Loucy (cell line): ENCODE measurements around the gene TMC3.

Experiments
- H2AFZ ChIP-seq: fragments of 200-600 bp; sonication (generic); 2 replicates; pipeline ENCODE4 v1.6.0; 2016; ENCODE audit warnings: antibody characterized with exemption, mild to moderate bottlenecking, low read length, moderate library complexity
- H3F3A ChIP-seq: fragments of 200-600 bp; 2 replicates; pipeline ENCODE4 v1.6.0; 2016; ENCODE audit warnings: antibody characterized with exemption, low read depth, mild to moderate bottlenecking
- H3K27me3 ChIP-seq: fragments of 200-600 bp; sonication (generic); 2 replicates; pipeline ENCODE4 v1.6.1; 2014; ENCODE audit warnings: low read length, mild to moderate bottlenecking; ENCODE audit not compliant: insufficient read depth, poor library complexity, severe bottlenecking
- H3K36me3 ChIP-seq: fragments of 200-600 bp; sonication (generic); 2 replicates; pipeline ENCODE4 v1.6.1; 2016; ENCODE audit warnings: low read length; ENCODE audit not compliant: insufficient read depth
- H3K4me1 ChIP-seq: fragments of 200-600 bp; sonication (generic); 2 replicates; pipeline ENCODE4 v1.5.1; 2014; ENCODE audit warnings: low read length, mild to moderate bottlenecking; ENCODE audit not compliant: insufficient read depth, poor library complexity, severe bottlenecking
- H3K4me2 ChIP-seq: fragments of 200-600 bp; sonication (generic); 2 replicates; pipeline ENCODE4 v1.6.0; 2014; ENCODE audit warnings: antibody characterized with exemption, low read length, low read depth, mild to moderate bottlenecking; ENCODE audit not compliant: poor library complexity, severe bottlenecking
- H3K4me3 ChIP-seq: fragments of 200-600 bp; sonication (generic); 2 replicates; pipeline ENCODE4 v1.5.1; 2014; ENCODE audit warnings: low read length, mild to moderate bottlenecking, mixed read lengths; ENCODE audit not compliant: poor library complexity, severe bottlenecking
- H3K79me2 ChIP-seq: fragments of 200-600 bp; sonication (generic); 2 replicates; pipeline ENCODE4 v1.6.1; 2014; ENCODE audit warnings: low read length; ENCODE audit not compliant: insufficient read depth
- H3K9ac ChIP-seq: fragments of 200-600 bp; sonication (generic); 2 replicates; pipeline ENCODE4 v1.6.0; 2014; ENCODE audit warnings: mild to moderate bottlenecking, low read depth, low read length, moderate library complexity; ENCODE audit not compliant: poor library complexity, severe bottlenecking
- H3K9me2 ChIP-seq: fragments of 200-600 bp; sonication (generic); replicated peaks from 2 replicates; pipeline ENCODE4 v1.6.1; 2016; ENCODE audit warnings: low read depth, low read length, mixed read lengths
- H3K9me3 ChIP-seq: fragments of 200-600 bp; sonication (generic); 2 replicates; pipeline ENCODE4 v1.6.1; 2014; ENCODE audit warnings: mild to moderate bottlenecking, antibody characterized with exemption, low read length, low read depth; ENCODE audit not compliant: insufficient read depth
- H4K20me1 ChIP-seq: fragments of 200-600 bp; sonication (generic); 2 replicates; pipeline ENCODE4 v1.6.0; 2014; ENCODE audit warnings: antibody characterized with exemption, low read length, mild to moderate bottlenecking; ENCODE audit not compliant: insufficient read depth, poor library complexity, severe bottlenecking
- EZH2phosphoT487 ChIP-seq: fragments of 200-600 bp; IDR thresholded peaks from 2 replicates; pipeline ENCODE4 v1.6.1; 2018; ENCODE audit warnings: antibody characterized with exemption, mild to moderate bottlenecking, moderate library complexity, borderline replicate concordance
- TF ChIP-seq, protein P1 (sequence below): fragments of 200-600 bp; sonication (generic); conservative IDR thresholded peaks from 2 replicates; pipeline ENCODE4 v1.5.1; 2014; ENCODE audit warnings: mild to moderate bottlenecking, antibody characterized with exemption, low read length

The TMC3 gene

DNA sequence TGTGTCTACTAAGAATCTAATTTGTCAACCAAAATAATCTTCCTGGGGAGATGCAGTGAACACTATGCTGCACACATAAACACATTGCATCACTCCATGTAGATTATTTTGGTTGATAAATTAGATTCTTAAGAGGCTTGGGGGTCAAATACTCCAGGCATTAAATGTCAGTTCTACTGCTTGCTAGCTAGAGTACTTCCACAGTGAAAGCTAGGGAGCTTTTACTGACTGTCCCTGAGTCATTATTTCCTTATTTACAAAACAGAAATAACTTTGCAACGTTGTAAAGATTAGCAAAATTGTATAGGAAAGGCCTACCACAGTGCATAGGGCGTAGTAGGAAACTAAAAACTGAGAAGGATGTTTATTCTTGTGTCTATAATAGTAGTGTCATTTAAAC is 12.9 kb upstream of the TMC3 start:
- H3K36me3 ChIP-seq = no peaks in the 10 kb centered on the region
- H3F3A ChIP-seq = no peaks in the 10 kb centered on the region
- no peak overlapping the region for H2AFZ ChIP-seq
- no peaks in the 10 kb centered on the region for H3K27me3 ChIP-seq
- H3K4me1 ChIP-seq = peaks cover 7% of the 10 kb centered on the region
- no peaks in the 10 kb centered on the region for H4K20me1 ChIP-seq
- no peak overlapping the region for H3K9ac ChIP-seq
- no peaks in the 10 kb centered on the region for H3K79me2 ChIP-seq
- H3K4me3 ChIP-seq = no peak overlapping the region
- H3K4me2 ChIP-seq = no peak overlapping the region
- TF ChIP-seq, protein P1, sequence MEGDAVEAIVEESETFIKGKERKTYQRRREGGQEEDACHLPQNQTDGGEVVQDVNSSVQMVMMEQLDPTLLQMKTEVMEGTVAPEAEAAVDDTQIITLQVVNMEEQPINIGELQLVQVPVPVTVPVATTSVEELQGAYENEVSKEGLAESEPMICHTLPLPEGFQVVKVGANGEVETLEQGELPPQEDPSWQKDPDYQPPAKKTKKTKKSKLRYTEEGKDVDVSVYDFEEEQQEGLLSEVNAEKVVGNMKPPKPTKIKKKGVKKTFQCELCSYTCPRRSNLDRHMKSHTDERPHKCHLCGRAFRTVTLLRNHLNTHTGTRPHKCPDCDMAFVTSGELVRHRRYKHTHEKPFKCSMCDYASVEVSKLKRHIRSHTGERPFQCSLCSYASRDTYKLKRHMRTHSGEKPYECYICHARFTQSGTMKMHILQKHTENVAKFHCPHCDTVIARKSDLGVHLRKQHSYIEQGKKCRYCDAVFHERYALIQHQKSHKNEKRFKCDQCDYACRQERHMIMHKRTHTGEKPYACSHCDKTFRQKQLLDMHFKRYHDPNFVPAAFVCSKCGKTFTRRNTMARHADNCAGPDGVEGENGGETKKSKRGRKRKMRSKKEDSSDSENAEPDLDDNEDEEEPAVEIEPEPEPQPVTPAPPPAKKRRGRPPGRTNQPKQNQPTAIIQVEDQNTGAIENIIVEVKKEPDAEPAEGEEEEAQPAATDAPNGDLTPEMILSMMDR = no peak
- TF ChIP-seq EZH2phosphoT487 = no peak
- H3K9me2 ChIP-seq = no peaks in the 10 kb centered on the region
- H3K9me3 ChIP-seq = 0 out of 2 replicates have a peak, but pooled peaks cover 4% of the 10 kb centered on the region

DNA sequence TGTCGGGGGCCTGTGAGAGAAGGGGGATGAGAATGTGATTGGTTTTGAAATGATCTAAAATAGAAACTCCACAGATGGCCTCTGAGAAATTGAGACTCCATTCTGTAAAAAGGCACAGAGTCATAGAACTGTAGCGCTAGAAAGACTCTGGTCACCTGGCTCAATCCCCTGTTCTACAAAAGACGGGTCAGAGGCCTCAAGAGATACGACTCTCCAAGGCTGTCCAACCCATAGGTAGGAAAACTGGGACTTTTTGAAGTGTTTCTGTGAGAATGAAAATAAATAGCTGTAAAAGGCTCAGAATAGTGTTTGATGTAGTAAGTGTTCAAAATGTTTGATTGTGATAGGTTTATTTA is 11.7 kb upstream of the TMC3 start:
- TF ChIP-seq, protein P1 = no peak
- no peak for TF ChIP-seq EZH2phosphoT487

GRCh38 chr15:81384891-81385720 is 11.1 kb upstream of the TMC3 start:
- no peaks in the 10 kb centered on the region for H3K9me2 ChIP-seq
- H3K4me3 ChIP-seq = no peak overlapping the region
- H3K4me1 ChIP-seq = peaks cover 7% of the 10 kb centered on the region
- H3F3A ChIP-seq = no peaks in the 10 kb centered on the region
- H3K4me2 ChIP-seq = no peak overlapping the region
- H3K27me3 ChIP-seq = no peaks in the 10 kb centered on the region
- no peaks in the 10 kb centered on the region for H4K20me1 ChIP-seq
- no peak overlapping the region for H2AFZ ChIP-seq
- H3K9me3 ChIP-seq = 0 out of 2 replicates have a peak, but pooled peaks cover 4% of the 10 kb centered on the region
- no peaks in the 10 kb centered on the region for H3K79me2 ChIP-seq
- no peak overlapping the region for H3K9ac ChIP-seq
- TF ChIP-seq EZH2phosphoT487 = no peak
- TF ChIP-seq, protein P1 = no peak
- H3K36me3 ChIP-seq = no peaks in the 10 kb centered on the region

More for the DNA sequence above, 11.7 kb upstream of the TMC3 start:
- Histone ChIP-seq H3K9me2 (no peaks in the 10 kb centered on the region), H3K4me2 (no peak overlapping the region), H3K9me3 (0 out of 2 replicates have a peak, but pooled peaks cover 4% of the 10 kb centered on the region), H3K4me1 (peaks cover 7% of the 10 kb centered on the region), H3K36me3 (no peaks in the 10 kb centered on the region), H4K20me1 (no peaks in the 10 kb centered on the region), H3K79me2 (no peaks in the 10 kb centered on the region), H3K27me3 (no peaks in the 10 kb centered on the region), H2AFZ (no peak overlapping the region), H3F3A (no peaks in the 10 kb centered on the region), H3K9ac (no peak overlapping the region), H3K4me3 (no peak overlapping the region)
